ENCODE data around the gene SLC23A1.
"Not testable (repeated sequence)": the region's sequence is repeated elsewhere in the genome, so short reads cannot be mapped to it uniquely, and the experiment has no call there.

SLC23A1 gene

GRCh38 chr5:139414581-139415130, 31.6 kb upstream of the SLC23A1 start:
- no peak for TF ChIP-seq CTCF (IDR thresholded peaks at IDR 0.05; ENCODE audit: low read depth, low read length, missing control alignments)
- no peak for DNase-seq (ENCODE audit: extremely low read depth, low read depth)
- no peak overlapping the region for H3K4me3 ChIP-seq (replicated peaks; ENCODE audit: low read depth, low read length)

- TF ChIP-seq CTCF (IDR thresholded peaks at IDR 0.05; ENCODE audit: low read depth, low read length, missing control alignments): no peak
- DNase-seq (ENCODE audit: extremely low read depth, low read depth): no peak
- no peak overlapping the region for H3K4me3 ChIP-seq (replicated peaks; ENCODE audit: low read depth, low read length)
Observed at GRCh38 chr5:139413963-139414362, 30.9 kb upstream of the SLC23A1 start.

GRCh38 chr5:139413153-139413552, 30.1 kb upstream of the SLC23A1 start:
- no peak for DNase-seq (ENCODE audit: extremely low read depth, low read depth)
- no peak overlapping the region for H3K4me3 ChIP-seq (replicated peaks; ENCODE audit: low read depth, low read length)
- no peak for TF ChIP-seq CTCF (IDR thresholded peaks at IDR 0.05; ENCODE audit: low read depth, low read length, missing control alignments)

GRCh38 chr5:139410993-139411828, 28.1 kb upstream of the SLC23A1 start:
- no peak for DNase-seq (ENCODE audit: extremely low read depth, low read depth)
- TF ChIP-seq CTCF (IDR thresholded peaks at IDR 0.05; ENCODE audit: low read depth, low read length, missing control alignments): no peak

GRCh38 chr5:139410121-139410992, 27.3 kb upstream of the SLC23A1 start:
- DNase-seq (ENCODE audit: extremely low read depth, low read depth): no peak
- TF ChIP-seq CTCF (IDR thresholded peaks at IDR 0.05; ENCODE audit: low read depth, low read length, missing control alignments): no peak
- no peak overlapping the region for H3K4me3 ChIP-seq (replicated peaks; ENCODE audit: low read depth, low read length)

More at GRCh38 chr5:139410993-139411828, 28.1 kb upstream of the SLC23A1 start:
- no peak overlapping the region for H3K4me3 ChIP-seq (replicated peaks; ENCODE audit: low read depth, low read length)

- not testable (repeated sequence) for DNase-seq (ENCODE audit: extremely low read depth, low read depth); H3K4me3 ChIP-seq (replicated peaks; ENCODE audit: low read depth, low read length)
Observed at GRCh38 chr5:139409116-139409515, 26.0 kb upstream of the SLC23A1 start.

- TF ChIP-seq CTCF (IDR thresholded peaks at IDR 0.05; ENCODE audit: low read depth, low read length, missing control alignments): no peak
- no peak overlapping the region for H3K4me3 ChIP-seq (replicated peaks; ENCODE audit: low read depth, low read length)
- no peak for DNase-seq (ENCODE audit: extremely low read depth, low read depth)
Observed at GRCh38 chr5:139408191-139408590, 25.1 kb upstream of the SLC23A1 start.

All from HFF-Myc (cell line).